IPS-18a (cell line): ENCODE measurements around the gene POLDIP3.
"Not testable (repeated sequence)": the region's sequence is repeated elsewhere in the genome, so short reads cannot be mapped to it uniquely, and the experiment has no call there.

Source experiments
- H3K27ac ChIP-seq: one replicate; pipeline ENCODE4 v1.5.1; 2013; ENCODE audit warnings: low read length
- H3K27me3 ChIP-seq: one replicate; pipeline ENCODE4 v1.6.1; 2013; ENCODE audit warnings: mild to moderate bottlenecking, low read length; ENCODE audit not compliant: control insufficient read depth, insufficient read depth
- H3K36me3 ChIP-seq: one replicate; pipeline ENCODE4 v1.6.1; 2013; ENCODE audit warnings: low read depth, low read length; ENCODE audit not compliant: control insufficient read depth
- H3K4me1 ChIP-seq: one replicate; pipeline ENCODE4 v1.6.1; 2013; ENCODE audit warnings: low read depth, low read length; ENCODE audit not compliant: control insufficient read depth
- H3K4me3 ChIP-seq: one replicate; pipeline ENCODE4 v1.5.1; 2013; ENCODE audit warnings: low read length
- H3K9ac ChIP-seq: one replicate; pipeline ENCODE4 v1.6.1; 2013; ENCODE audit warnings: mild to moderate bottlenecking, low read length, moderate library complexity
- H3K9me3 ChIP-seq: one replicate; pipeline ENCODE4 v1.6.1; 2013; ENCODE audit warnings: low read depth, low read length; ENCODE audit not compliant: control insufficient read depth

The POLDIP3 gene

GRCh38 chr22:42596336-42596735 lies 18.3 kb downstream of the POLDIP3 start:
- Histone ChIP-seq H3K27me3 (no peaks in the 10 kb centered on the region), H3K27ac (no peak overlapping the region), H3K36me3 (peaks cover 77% of the 10 kb centered on the region), H3K9me3 (no peaks in the 10 kb centered on the region), H3K4me3 (no peak overlapping the region), H3K9ac (no peak overlapping the region), H3K4me1 (no peaks in the 10 kb centered on the region)

- Histone ChIP-seq H3K9ac (no peak overlapping the region), H3K27ac (no peak overlapping the region), H3K27me3 (no peaks in the 10 kb centered on the region), H3K36me3 (peaks cover 80% of the 10 kb centered on the region), H3K4me3 (no peak overlapping the region), H3K4me1 (no peaks in the 10 kb centered on the region), H3K9me3 (no peaks in the 10 kb centered on the region)
Observed at GRCh38 chr22:42595434-42595833, 19.2 kb downstream of the POLDIP3 start.

DNA sequence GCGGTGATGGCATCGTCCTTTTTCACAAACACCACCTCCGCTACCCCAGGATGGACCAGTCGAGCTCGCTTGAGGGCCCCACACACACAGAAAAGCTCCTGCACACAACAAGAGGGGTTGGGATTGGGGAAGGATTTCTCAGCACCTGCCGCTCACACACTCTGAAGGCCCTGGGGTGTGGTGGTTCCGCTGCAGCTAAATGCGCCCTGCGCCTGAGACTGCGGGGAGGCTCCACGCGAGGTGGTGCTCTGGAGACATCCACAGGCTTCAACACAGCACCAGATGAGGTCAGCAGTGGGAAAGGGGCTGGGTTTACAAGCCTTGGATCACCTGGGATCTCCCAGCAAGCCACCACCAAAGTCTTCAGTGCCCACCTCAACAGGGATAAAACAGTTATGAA lies 22.7 kb downstream of the POLDIP3 start:
- Histone ChIP-seq H3K4me3 (no peak overlapping the region), H3K4me1 (no peaks in the 10 kb centered on the region), H3K9ac (no peak overlapping the region), H3K9me3 (no peaks in the 10 kb centered on the region), H3K27me3 (no peaks in the 10 kb centered on the region), H3K36me3 (peaks cover 75% of the 10 kb centered on the region), H3K27ac (no peak overlapping the region)

GRCh38 chr22:42587588-42588175 lies 27.0 kb downstream of the POLDIP3 start:
- no peak overlapping the region for H3K9ac ChIP-seq
- no peak overlapping the region for H3K27ac ChIP-seq
- H3K9me3 ChIP-seq = no peaks in the 10 kb centered on the region
- H3K27me3 ChIP-seq = no peaks in the 10 kb centered on the region
- no peak overlapping the region for H3K4me3 ChIP-seq
- peaks cover 72% of the 10 kb centered on the region for H3K36me3 ChIP-seq
- H3K4me1 ChIP-seq = no peaks in the 10 kb centered on the region

- Histone ChIP-seq H3K36me3 (peaks cover 59% of the 10 kb centered on the region), H3K9me3 (no peaks in the 10 kb centered on the region), H3K27me3 (no peaks in the 10 kb centered on the region), H3K4me1 (no peaks in the 10 kb centered on the region), H3K9ac (no peak overlapping the region), H3K27ac (no peak overlapping the region), H3K4me3 (no peak overlapping the region)
Observed at GRCh38 chr22:42586381-42586780, 28.3 kb downstream of the POLDIP3 start.

DNA sequence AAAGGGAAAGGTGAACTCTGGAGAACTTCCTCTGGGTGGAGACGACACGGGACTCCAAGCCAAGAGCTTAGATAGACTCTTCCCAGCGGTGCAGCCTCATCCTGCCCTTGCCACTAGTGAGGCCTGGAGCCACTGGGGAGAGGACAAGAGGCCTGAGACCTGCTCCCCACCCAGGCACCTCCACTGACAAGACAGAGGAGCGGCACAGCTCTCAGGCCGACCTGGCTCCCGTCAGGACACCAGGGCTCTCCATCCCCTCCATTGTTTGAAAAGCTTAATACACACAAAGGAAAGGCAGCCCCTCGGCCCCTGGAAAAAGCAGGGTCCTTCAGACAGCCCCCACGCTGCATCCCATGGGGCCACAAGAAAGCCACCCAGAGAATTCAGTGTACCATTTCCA lies 29.6 kb downstream of the POLDIP3 start:
- H3K27me3 ChIP-seq = no peaks in the 10 kb centered on the region
- H3K4me3 ChIP-seq = no peak overlapping the region
- H3K36me3 ChIP-seq = peaks cover 48% of the 10 kb centered on the region
- H3K9ac ChIP-seq = no peak overlapping the region
- H3K4me1 ChIP-seq = no peaks in the 10 kb centered on the region
- no peaks in the 10 kb centered on the region for H3K9me3 ChIP-seq
- H3K27ac ChIP-seq = no peak overlapping the region

DNA sequence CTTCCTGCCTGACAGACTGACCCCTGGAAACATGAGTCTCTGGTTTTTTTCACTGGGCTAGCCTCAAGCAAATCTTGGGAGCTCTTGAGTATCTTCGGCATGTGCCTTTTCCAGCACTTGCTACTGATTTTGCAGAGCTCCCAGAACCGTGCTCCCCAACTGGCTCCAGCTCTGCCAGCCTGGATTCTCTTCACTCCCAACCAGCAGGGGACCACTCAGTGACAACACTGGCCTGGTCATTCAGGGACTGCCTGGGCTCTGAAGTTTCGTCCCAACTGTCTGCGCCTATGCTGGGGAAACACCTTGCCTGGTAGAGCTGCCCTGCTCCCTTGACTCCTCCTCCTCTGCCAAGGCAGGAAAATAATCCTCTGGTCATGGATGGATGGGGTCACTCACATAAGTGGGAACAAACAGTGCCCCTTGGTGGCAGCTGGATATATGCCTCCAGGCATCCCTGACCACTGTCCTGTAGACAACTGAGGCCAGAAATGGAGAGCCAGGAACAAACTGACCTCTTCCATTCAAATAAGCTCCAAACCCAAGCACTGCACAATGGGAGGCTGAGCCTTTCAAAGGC lies 30.2 kb downstream of the POLDIP3 start:
- no peak overlapping the region for H3K9ac ChIP-seq
- no peak overlapping the region for H3K4me3 ChIP-seq
- peaks cover 45% of the 10 kb centered on the region for H3K36me3 ChIP-seq
- H3K9me3 ChIP-seq = no peaks in the 10 kb centered on the region
- H3K27me3 ChIP-seq = no peaks in the 10 kb centered on the region
- no peak overlapping the region for H3K27ac ChIP-seq
- no peaks in the 10 kb centered on the region for H3K4me1 ChIP-seq

GRCh38 chr22:42582987-42583386 lies 31.7 kb downstream of the POLDIP3 start:
- Histone ChIP-seq H3K9me3 (no peaks in the 10 kb centered on the region), H3K9ac (no peak overlapping the region), H3K27me3 (no peaks in the 10 kb centered on the region), H3K36me3 (peaks cover 54% of the 10 kb centered on the region), H3K27ac (no peak overlapping the region), H3K4me1 (no peaks in the 10 kb centered on the region), H3K4me3 (no peak overlapping the region)

- Histone ChIP-seq H3K9ac (peak overlapping the region; percentile 85), H3K9me3 (no peaks in the 10 kb centered on the region), H3K36me3 (peaks cover 50% of the 10 kb centered on the region), H3K4me3 (peak overlapping the region; percentile 70), H3K4me1 (no peaks in the 10 kb centered on the region), H3K27me3 (no peaks in the 10 kb centered on the region), H3K27ac (no peak overlapping the region)
Observed at GRCh38 chr22:42581762-42582716, 32.6 kb downstream of the POLDIP3 start.

DNA sequence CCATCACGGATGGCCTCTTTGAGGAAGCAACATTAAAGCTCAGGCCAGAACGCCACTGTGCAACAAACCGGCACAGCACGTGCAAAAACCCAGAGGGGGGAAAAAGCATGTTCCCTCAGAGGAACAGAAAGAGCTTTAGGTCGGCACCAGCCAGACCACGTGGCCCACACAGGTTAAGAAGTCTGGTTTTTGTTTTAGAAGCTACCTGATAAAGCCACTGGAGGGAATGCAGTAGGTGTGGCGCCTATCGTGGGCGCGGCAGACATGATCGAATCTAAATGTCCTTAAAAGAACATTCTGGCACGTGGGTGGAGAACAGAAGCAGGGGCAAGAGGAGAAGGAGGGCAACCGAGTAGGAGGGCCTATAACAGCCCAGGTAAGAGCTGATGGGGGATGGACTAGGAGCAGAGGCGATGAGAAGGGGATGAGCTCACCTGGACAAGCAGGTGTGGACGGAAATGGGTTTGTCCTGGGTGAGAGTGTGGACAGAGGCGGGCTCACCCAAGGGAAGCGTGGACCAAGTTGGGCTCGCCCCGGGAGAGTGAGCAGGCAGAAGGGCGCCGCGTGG lies 33.4 kb downstream of the POLDIP3 start:
- peaks cover 43% of the 10 kb centered on the region for H3K36me3 ChIP-seq

GRCh38 chr22:42580040-42580439 lies 34.6 kb downstream of the POLDIP3 start:
- peaks cover 30% of the 10 kb centered on the region for H3K36me3 ChIP-seq

More for the DNA sequence above, 33.4 kb downstream of the POLDIP3 start:
- Histone ChIP-seq H3K4me3 (peak overlapping the region; percentile 70), H3K9ac (peak overlapping the region; percentile 85)
- H3K4me1 ChIP-seq, H3K27ac ChIP-seq, H3K27me3 ChIP-seq, H3K9me3 ChIP-seq: not testable (repeated sequence)

More at GRCh38 chr22:42580040-42580439, 34.6 kb downstream of the POLDIP3 start:
- H3K4me3 ChIP-seq, H3K27ac ChIP-seq, H3K27me3 ChIP-seq, H3K9me3 ChIP-seq, H3K9ac ChIP-seq, H3K4me1 ChIP-seq: not testable (repeated sequence)
